Activated CD8-positive, alpha-beta memory T cell treated with anti-CD3 and anti-CD28 coated beads, Interleukin-2, amount 50 U/mL, for 24 hours (primary cell): ENCODE data around the gene SEPTIN8.
A peak's percentile ranks its signal among the peaks of the same experiment; 100 is the strongest.

Source experiments
- DNase-seq: peaks from one replicate; pipeline ENCODE4 v3.0.0-alpha.2; 2020; ENCODE audit errors: extremely low read depth

The SEPTIN8 gene

GRCh38 chr5:132748522-132749000 lies 28.5 kb downstream of the SEPTIN8 start:
- DNase-seq: no peak

- no peak for DNase-seq
Measured at GRCh38 chr5:132747616-132748440, 29.2 kb downstream of the SEPTIN8 start.

- no peak for DNase-seq
Measured at GRCh38 chr5:132746954-132747615, 30.0 kb downstream of the SEPTIN8 start, which contains the start of gene CCNI2. CCNI2 (plus strand) TSS chr5:132747426; CDS start chr5:132747496, 70 bp downstream.

- DNase-seq: no peak
Measured at GRCh38 chr5:132746592-132746953, 30.5 kb downstream of the SEPTIN8 start.

GRCh38 chr5:132744659-132745058 lies 32.4 kb downstream of the SEPTIN8 start:
- no peak for DNase-seq

- DNase-seq: no peak
Measured at GRCh38 chr5:132742626-132743025, 34.4 kb downstream of the SEPTIN8 start.

GRCh38 chr5:132742158-132742557 lies 34.9 kb downstream of the SEPTIN8 start:
- DNase-seq: no peak

- no peak for DNase-seq
Measured at GRCh38 chr5:132739232-132739631, 37.8 kb downstream of the SEPTIN8 start.

GRCh38 chr5:132737982-132738681 lies 38.9 kb downstream of the SEPTIN8 start:
- DNase-seq: no peak

- DNase-seq: peak; percentile 96
Measured at GRCh38 chr5:132736853-132737833, 39.9 kb downstream of the SEPTIN8 start, which contains the start of gene KIF3A. KIF3A (minus strand) TSS chr5:132737546; CDS start chr5:132737419, 127 bp downstream.

GRCh38 chr5:132734687-132735086 lies 42.4 kb downstream of the SEPTIN8 start:
- DNase-seq: no peak

- DNase-seq: no peak
Measured at GRCh38 chr5:132733499-132734148, 43.4 kb downstream of the SEPTIN8 start.

GRCh38 chr5:132729896-132730295 lies 47.1 kb downstream of the SEPTIN8 start:
- no peak for DNase-seq

GRCh38 chr5:132725745-132726144 lies 51.3 kb downstream of the SEPTIN8 start:
- no peak for DNase-seq

- no peak for DNase-seq
Measured at GRCh38 chr5:132718544-132719312, 58.3 kb downstream of the SEPTIN8 start.

- DNase-seq: no peak
Measured at GRCh38 chr5:132714456-132715307, 62.4 kb downstream of the SEPTIN8 start.

GRCh38 chr5:132708645-132709044 lies 68.4 kb downstream of the SEPTIN8 start:
- DNase-seq: no peak

- DNase-seq: no peak
Measured at GRCh38 chr5:132704875-132705274, 72.2 kb downstream of the SEPTIN8 start.
